GM19193 (cell line): ENCODE measurements around the gene METTL25.

ENCODE experiments used
- POLR2A ChIP-seq: IDR thresholded peaks from 4 replicates; pipeline ENCODE4 v1.6.1; 2011; ENCODE audit not compliant: insufficient read depth, insufficient read length; ENCODE audit errors: extremely low read depth

Gene METTL25

GRCh38 chr12:82474798-82475184 lies 116.5 kb downstream of the METTL25 start:
- no peak for TF ChIP-seq POLR2A

DNA sequence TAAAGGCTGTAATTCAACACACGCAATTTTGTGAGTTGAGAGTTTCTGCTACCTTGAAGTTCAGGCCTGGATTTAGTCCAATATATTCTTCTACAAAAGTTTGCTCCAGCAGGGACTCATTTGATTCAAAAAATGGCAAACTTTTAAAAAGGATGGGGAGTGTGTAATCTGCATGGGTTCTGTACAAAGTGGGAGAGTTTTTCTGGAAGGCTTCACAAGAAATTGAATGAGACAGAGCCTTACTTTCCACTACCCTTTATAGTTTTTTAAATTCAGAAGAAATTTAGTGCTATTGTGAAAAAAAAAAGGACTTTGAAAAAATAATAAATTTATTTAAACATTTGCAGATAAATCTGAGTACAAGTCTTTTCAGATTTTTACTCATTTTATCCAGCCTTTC lies 116.9 kb downstream of the METTL25 start:
- no peak for TF ChIP-seq POLR2A

GRCh38 chr12:82476511-82476910 lies 118.2 kb downstream of the METTL25 start:
- TF ChIP-seq POLR2A, result no peak

DNA sequence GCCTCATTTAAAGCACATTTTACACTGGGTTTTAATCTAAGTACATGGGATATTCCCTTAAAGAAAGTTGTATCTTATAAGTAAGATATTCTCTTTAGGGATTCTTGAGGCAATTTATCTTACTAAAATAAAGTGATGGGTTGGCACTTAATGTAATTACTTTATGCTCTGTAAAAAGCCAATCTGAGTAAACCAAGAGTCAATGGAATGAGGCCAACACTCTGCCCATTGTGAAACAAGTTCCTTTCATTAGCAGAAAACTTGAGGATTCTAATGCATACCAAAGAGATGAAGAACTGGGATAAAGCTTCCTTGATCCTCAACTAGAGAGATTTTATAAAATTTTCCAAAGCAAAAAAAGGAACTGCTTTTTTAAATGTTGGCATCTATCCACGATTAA lies 121.2 kb downstream of the METTL25 start:
- no peak for TF ChIP-seq POLR2A

DNA sequence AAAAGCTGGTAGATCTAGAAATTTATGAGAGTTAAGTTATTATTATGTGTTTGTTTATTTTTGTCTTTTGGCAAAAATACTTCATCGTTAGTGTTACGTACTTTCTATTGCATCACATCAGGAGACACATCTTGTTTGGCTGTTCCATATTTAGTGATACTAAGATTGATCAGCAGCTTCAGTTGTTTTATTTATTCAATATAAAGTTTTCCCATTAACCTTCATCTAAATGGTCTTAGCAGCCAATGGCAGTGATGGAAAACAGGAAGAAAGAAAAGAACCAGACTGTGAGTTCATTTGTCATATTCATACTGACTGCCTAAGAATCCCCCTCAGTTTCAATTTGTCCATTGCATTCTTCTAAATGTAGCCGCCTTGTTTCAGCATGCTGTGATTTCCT lies 122.3 kb downstream of the METTL25 start:
- TF ChIP-seq POLR2A, result no peak

DNA sequence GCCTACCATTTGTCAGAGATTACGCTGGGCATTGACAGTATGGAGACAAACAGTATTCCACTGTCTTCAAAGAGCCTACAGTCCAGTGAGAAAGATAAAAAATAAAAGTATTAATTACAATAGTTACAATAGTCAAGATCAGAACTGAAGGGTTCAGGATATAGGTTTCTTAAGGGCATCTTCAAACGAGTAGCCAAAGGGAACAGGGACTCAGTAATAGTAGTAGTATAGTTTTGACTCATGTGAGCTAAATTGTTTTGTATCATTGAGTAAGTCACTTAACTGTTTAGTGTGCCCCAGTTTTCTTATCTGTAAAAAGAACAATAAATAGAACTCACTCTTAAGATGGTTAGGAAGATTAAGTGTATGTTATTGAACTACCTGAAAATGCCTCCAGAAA lies 123.6 kb downstream of the METTL25 start:
- TF ChIP-seq POLR2A, result no peak

GRCh38 chr12:82486524-82487235 lies 128.4 kb downstream of the METTL25 start:
- no peak for TF ChIP-seq POLR2A

DNA sequence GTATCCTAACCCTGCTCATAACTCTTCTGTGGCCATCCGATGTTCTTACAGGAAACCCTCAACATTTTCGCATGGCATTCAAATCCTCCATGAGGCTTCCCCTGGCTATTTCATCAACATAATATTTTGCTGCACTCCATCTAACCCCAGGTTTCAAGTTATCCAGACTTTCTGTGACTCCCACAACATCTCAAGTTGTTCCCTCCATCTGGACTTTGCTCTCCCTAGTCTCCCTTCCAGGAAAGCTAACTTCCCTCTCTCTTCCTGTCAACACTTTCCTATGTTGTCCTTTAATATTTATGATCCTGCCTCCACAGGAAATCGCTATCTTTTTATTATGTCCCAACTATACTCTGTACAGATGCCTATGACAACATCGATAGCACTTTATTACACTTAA lies 146.1 kb downstream of the METTL25 start:
- no peak for TF ChIP-seq POLR2A

- TF ChIP-seq POLR2A, result no peak
Measured at GRCh38 chr12:82505150-82505549, 146.8 kb downstream of the METTL25 start.

DNA sequence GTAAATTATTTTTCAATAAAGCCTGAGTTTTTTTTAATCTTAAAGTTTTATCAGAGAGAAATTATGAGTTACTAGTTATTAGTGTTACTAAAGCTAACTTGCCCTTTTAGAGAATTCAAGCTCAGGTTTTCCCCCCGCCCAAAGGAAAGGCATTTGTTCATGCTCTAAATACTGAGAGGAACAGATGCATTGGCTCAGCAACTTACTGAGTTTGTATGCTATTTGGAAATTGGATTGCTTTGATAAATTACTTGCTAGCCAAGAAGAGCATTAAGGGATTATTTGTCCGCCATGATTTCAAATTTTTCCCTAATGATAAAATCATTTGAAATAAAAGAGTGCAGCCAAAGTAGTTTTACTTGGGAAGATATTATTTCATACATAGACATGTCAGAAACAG lies 149.4 kb downstream of the METTL25 start:
- no peak for TF ChIP-seq POLR2A

- TF ChIP-seq POLR2A, result no peak
Measured at GRCh38 chr12:82510386-82510785, 152.1 kb downstream of the METTL25 start.

DNA sequence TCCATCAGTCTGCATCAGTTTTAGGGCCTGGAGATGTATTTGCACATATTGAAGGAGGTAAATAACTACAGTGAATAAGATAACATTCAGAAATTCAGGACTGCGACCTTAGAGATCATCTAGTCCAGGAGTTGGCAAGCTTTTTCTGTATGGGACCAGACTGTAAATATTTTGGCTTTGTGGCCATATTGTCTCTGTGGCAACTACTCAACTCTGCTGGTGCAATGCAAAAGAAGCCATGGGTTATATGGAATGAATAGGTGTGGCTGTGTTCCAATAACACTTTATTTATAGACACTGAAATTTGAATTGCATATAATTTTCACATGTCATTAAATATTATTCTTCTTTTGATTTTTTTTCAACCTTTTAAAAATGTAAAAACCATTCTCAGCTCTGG lies 156.6 kb downstream of the METTL25 start:
- no peak for TF ChIP-seq POLR2A

DNA sequence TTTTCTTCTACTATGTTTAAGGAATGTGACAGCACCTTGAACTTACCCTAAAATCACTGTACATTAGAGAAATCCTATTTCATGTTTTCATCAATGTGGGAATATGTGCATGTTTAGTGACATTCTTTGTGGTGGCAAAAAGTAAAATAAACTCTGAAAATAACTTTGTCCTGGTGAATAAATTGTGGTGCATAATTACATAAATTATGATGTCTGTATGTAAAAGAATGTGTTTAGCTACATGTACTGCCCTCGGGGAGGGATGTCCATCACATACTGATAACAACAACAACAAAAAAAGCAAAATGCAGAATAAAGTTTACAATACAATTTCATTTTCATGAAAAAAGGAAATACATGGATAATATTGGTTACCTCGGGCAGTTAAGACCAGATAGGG lies 157.3 kb downstream of the METTL25 start:
- TF ChIP-seq POLR2A, result no peak

GRCh38 chr12:82517027-82517426 lies 158.7 kb downstream of the METTL25 start:
- no peak for TF ChIP-seq POLR2A

- TF ChIP-seq POLR2A, result no peak
Measured at GRCh38 chr12:82517808-82518207, 159.5 kb downstream of the METTL25 start.

- TF ChIP-seq POLR2A, result no peak
Measured at GRCh38 chr12:82519510-82519909, 161.2 kb downstream of the METTL25 start.

DNA sequence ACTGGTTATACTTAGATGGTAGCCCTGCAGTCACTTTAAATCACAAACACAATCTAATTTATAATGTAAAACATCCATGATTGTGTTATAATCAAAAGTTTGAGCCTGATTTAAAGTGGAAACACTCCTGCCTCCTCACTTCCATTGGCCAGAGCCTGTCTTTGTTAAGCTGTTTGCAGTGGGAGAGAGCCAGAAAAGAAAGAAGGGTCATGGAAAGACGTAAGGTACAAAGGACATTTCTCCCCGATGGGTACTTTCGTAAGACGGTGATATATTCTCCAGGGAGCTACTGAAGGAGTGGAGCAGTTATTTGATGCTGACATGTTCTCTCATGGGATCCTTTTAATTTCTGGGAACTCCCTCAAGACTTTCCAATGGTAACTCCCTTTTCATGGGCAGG lies 164.0 kb downstream of the METTL25 start:
- no peak for TF ChIP-seq POLR2A

DNA sequence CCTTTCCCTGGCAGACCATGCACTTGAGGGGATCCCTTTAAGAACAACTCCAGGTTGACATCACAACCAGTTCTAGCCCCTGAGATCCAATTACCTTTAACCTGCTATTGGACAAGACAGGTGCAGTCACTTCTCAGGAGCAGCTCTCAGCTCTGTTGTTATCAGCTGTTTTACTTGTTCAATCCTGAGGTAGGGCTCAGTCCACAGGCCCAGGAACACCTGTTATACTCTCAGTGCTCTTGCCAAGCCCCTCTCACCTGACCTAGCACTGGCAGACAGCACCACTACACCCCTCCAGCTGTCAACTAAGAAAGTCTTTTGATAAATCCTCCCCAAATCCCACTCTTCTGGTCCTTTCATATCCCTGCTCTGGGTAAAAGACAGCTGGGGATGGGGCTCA lies 164.4 kb downstream of the METTL25 start:
- TF ChIP-seq POLR2A, result no peak

GRCh38 chr12:82523996-82524395 lies 165.7 kb downstream of the METTL25 start:
- no peak for TF ChIP-seq POLR2A
